Loucy (cell line): ENCODE results near the gene CLDND1.

ENCODE experiments used
- EZH2phosphoT487 ChIP-seq: fragments of 200-600 bp; IDR thresholded peaks from 2 replicates; pipeline ENCODE4 v1.6.1; 2018; ENCODE audit warnings: antibody characterized with exemption, mild to moderate bottlenecking, moderate library complexity, borderline replicate concordance
- TF ChIP-seq, protein P1 (sequence below): fragments of 200-600 bp; sonication (generic); conservative IDR thresholded peaks from 2 replicates; pipeline ENCODE4 v1.5.1; 2014; ENCODE audit warnings: mild to moderate bottlenecking, antibody characterized with exemption, low read length

DNA sequence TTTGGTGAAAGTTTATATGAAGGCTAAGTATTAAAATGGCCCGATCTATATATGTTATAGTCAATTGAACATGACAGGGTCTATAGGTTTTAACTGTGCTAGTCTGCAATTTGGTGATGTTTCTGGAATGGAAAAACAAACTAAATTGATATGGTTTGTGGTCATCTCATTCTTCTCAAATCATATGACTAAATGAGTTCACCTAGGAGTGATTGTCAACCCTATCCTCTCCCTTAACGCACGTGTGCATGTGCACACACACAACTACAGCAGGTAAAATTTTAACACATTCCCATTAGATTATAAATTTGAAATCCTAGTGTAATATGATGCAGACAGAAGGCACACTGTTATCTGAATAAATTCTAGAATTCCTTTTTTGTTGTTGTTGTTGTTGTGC, 9.0 kb downstream of the CLDND1 start:
- TF ChIP-seq, protein P1, sequence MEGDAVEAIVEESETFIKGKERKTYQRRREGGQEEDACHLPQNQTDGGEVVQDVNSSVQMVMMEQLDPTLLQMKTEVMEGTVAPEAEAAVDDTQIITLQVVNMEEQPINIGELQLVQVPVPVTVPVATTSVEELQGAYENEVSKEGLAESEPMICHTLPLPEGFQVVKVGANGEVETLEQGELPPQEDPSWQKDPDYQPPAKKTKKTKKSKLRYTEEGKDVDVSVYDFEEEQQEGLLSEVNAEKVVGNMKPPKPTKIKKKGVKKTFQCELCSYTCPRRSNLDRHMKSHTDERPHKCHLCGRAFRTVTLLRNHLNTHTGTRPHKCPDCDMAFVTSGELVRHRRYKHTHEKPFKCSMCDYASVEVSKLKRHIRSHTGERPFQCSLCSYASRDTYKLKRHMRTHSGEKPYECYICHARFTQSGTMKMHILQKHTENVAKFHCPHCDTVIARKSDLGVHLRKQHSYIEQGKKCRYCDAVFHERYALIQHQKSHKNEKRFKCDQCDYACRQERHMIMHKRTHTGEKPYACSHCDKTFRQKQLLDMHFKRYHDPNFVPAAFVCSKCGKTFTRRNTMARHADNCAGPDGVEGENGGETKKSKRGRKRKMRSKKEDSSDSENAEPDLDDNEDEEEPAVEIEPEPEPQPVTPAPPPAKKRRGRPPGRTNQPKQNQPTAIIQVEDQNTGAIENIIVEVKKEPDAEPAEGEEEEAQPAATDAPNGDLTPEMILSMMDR = no peak
- TF ChIP-seq EZH2phosphoT487 = no peak
